Bronchial epithelial cell (primary cell): ENCODE measurements around the gene PIWIL1. TPM values are rescaled to one million over a fixed set of nuclear protein-coding genes. Genes with fewer than 3 reads are reported as not detected.

Experiments used
- DNase-seq: peaks from one replicate; pipeline ENCODE4 v3.0.0-alpha.2; 2010; ENCODE audit warnings: low read depth
- FAIRE-seq: peaks from 2 replicates; lab custom pipeline; 2011; peaks lifted over from hg19 to GRCh38; lab: Jason Lieb, UNC
- H3K27me3 ChIP-seq: 2 replicates; pipeline ENCODE4 v1.5.1; 2011; ENCODE audit warnings: low read length; ENCODE audit not compliant: control insufficient read depth, insufficient read depth
- H3K36me3 ChIP-seq: 2 replicates; pipeline ENCODE4 v1.5.1; 2011; ENCODE audit warnings: low read length; ENCODE audit not compliant: control insufficient read depth, insufficient read depth
- H3K4me3 ChIP-seq: 2 replicates; pipeline ENCODE4 v1.5.1; 2011; ENCODE audit warnings: mild to moderate bottlenecking, low read depth, low read length, control low read depth
- CTCF ChIP-seq: IDR thresholded peaks from 2 replicates; pipeline ENCODE4 v1.5.1; 2011; ENCODE audit warnings: mild to moderate bottlenecking, moderate library complexity, low read length, control low read depth, inconsistent platforms; ENCODE audit not compliant: insufficient read depth, severe bottlenecking
- total RNA-seq: library from RNA; depleted of rRNA; stranded (reverse); fragments of >200 nt; gene quantifications from 2 replicates; pipeline ENCODE4 v1.2.1, GENCODE V29; 2014

The PIWIL1 gene
- total RNA-seq, 1 donor from 2014 or later, result not detected

GRCh38 chr12:130307859-130308258, 29.8 kb upstream of the PIWIL1 start:
- FAIRE-seq, result no peak
- Histone ChIP-seq H3K36me3 (no peaks in the 10 kb centered on the region), H3K4me3 (no peak overlapping the region), H3K27me3 (no peaks in the 10 kb centered on the region)
- no peak for DNase-seq
- no peak for TF ChIP-seq CTCF

GRCh38 chr12:130308393-130308792, 29.3 kb upstream of the PIWIL1 start:
- TF ChIP-seq CTCF, result no peak
- Histone ChIP-seq H3K27me3 (no peaks in the 10 kb centered on the region), H3K36me3 (no peaks in the 10 kb centered on the region), H3K4me3 (no peak overlapping the region)
- FAIRE-seq (no peak), DNase-seq (no peak)

- no peak for TF ChIP-seq CTCF
- Histone ChIP-seq H3K4me3 (no peak overlapping the region), H3K36me3 (no peaks in the 10 kb centered on the region), H3K27me3 (no peaks in the 10 kb centered on the region)
- DNase-seq, result no peak
- no peak for FAIRE-seq
These were observed 21.4 kb upstream of the PIWIL1 start for GRCh38 chr12:130316251-130316650.

DNA sequence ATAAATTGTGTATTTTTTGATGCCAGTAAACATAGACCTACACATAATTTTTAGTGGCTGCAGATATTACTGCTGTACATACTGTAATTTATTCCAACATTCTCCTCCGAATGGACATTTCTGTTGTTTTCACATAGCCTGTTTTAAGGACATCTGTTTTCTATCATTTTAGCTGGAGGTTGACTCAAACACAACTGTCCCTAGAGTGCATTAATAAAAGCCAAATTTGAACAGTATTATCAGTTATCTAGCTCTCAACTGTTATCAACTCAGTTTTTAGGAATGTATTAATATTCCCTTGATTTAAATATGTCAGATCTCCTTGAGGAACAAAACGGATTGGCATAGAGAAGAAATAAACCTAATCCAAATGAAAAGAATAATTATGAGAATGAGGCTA, 17.2 kb upstream of the PIWIL1 start:
- Histone ChIP-seq H3K4me3 (no peak overlapping the region), H3K27me3 (no peaks in the 10 kb centered on the region), H3K36me3 (no peaks in the 10 kb centered on the region)
- no peak for DNase-seq
- FAIRE-seq, result no peak
- TF ChIP-seq CTCF, result no peak

- Histone ChIP-seq H3K27me3 (no peaks in the 10 kb centered on the region), H3K36me3 (no peaks in the 10 kb centered on the region), H3K4me3 (no peak overlapping the region)
- no peak for TF ChIP-seq CTCF
- DNase-seq, result no peak
- FAIRE-seq, result no peak
These were observed 15.4 kb upstream of the PIWIL1 start for GRCh38 chr12:130322263-130322662.

DNA sequence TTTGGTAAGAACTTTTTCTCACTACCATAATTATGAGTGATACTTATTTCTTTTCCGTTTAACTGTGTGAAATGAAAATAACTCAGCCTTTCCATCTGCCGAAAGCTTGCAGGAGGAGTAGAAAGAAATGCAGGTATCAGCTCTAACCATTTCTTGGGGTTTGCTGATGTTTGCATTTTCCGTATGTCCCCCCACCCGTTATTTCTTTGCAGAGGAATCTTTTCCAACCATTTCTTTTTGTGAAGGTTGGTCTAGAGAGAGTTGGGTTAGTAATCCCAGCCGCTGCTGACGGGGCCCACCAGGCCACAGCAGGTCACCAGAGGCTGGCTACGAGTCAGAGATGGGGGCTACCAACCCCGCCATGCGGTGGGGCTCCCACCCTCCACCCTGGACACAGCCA, 7.0 kb upstream of the PIWIL1 start:
- FAIRE-seq (no peak), DNase-seq (no peak)
- Histone ChIP-seq H3K36me3 (no peaks in the 10 kb centered on the region), H3K27me3 (no peaks in the 10 kb centered on the region), H3K4me3 (no peak overlapping the region)
- TF ChIP-seq CTCF, result no peak
